Chondrocyte (in vitro differentiated cells): Measurements from ENCODE around the gene FGF12. TPM values are rescaled to one million over a fixed set of nuclear protein-coding genes. Genes with fewer than 3 reads are reported as not detected.

ENCODE experiments used
- DNase-seq: peaks from one replicate; pipeline ENCODE4 v3.0.0; 2021; ENCODE audit warnings: mixed read lengths, low spot score
- H3K27ac Mint-ChIP-seq: one replicate; pipeline ENCODE4 v1.8.0; 2021; ENCODE audit warnings: mild to moderate bottlenecking, moderate library complexity, mixed read lengths; ENCODE audit not compliant: unreplicated experiment
- H3K27me3 Mint-ChIP-seq: 2 replicates; pipeline ENCODE4 v1.8.0; 2021; ENCODE audit warnings: low read depth, mixed read lengths
- H3K36me3 Mint-ChIP-seq: 2 replicates; pipeline ENCODE4 v1.8.0; 2021; ENCODE audit warnings: low read depth, mixed read lengths
- H3K4me1 Mint-ChIP-seq: 2 replicates; pipeline ENCODE4 v1.8.0; 2021; ENCODE audit warnings: low read depth, mild to moderate bottlenecking, mixed read lengths
- H3K4me3 Mint-ChIP-seq: one replicate; pipeline ENCODE4 v1.8.0; 2021; ENCODE audit warnings: mild to moderate bottlenecking, moderate library complexity, mixed read lengths; ENCODE audit not compliant: unreplicated experiment
- H3K9me3 Mint-ChIP-seq: 2 replicates; pipeline ENCODE4 v1.8.0; 2021; ENCODE audit warnings: low read depth, mixed read lengths
- total RNA-seq: library from RNA; stranded (reverse); gene quantifications from 3 replicates; pipeline ENCODE4 v1.2.1, GENCODE V29; 2021
- TF ChIP-seq, protein P1 (sequence below): fragments of 200-600 bp; sonication (generic); IDR thresholded peaks from 2 replicates; pipeline ENCODE4 v1.5.0; 2021; ENCODE audit warnings: antibody characterized with exemption, mild to moderate bottlenecking, moderate library complexity

The FGF12 gene
- total RNA-seq, 1 donor from 2014 or later = 0.15 TPM

DNA sequence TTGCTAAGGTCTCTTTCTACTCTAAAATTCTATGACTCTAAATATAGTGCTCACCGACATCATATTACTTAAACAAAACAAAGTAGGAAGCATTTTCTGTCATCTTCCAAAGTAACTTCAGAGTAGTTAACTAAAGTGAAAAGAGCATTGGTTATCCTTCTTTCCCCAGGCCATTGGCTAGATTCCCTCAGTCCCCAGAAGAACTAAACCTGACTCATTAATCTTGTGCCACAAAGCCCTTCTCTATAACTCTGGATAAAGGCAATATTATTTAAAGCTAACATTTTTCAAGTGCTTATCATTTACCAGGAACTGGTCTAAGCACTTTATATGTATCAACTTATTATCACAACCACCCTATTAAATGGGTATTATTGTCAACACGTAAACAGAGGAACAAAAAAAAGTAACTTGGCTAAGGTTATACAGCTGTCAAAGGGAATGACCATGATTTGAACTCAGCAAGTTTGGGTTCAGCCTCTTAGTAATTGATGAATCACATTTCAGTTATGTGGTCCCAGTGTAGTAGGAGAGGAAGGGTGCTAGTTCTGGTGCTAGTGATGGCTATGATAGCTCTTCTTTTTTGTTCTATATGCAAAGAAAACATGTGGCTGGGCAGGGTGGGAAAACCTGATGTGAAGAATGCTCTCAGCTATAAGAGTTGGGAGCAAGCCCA, 304.9 kb downstream of the FGF12 start:
- no peak for DNase-seq
- no peak overlapping the region for H3K4me3 Mint-ChIP-seq
- TF ChIP-seq, protein P1, sequence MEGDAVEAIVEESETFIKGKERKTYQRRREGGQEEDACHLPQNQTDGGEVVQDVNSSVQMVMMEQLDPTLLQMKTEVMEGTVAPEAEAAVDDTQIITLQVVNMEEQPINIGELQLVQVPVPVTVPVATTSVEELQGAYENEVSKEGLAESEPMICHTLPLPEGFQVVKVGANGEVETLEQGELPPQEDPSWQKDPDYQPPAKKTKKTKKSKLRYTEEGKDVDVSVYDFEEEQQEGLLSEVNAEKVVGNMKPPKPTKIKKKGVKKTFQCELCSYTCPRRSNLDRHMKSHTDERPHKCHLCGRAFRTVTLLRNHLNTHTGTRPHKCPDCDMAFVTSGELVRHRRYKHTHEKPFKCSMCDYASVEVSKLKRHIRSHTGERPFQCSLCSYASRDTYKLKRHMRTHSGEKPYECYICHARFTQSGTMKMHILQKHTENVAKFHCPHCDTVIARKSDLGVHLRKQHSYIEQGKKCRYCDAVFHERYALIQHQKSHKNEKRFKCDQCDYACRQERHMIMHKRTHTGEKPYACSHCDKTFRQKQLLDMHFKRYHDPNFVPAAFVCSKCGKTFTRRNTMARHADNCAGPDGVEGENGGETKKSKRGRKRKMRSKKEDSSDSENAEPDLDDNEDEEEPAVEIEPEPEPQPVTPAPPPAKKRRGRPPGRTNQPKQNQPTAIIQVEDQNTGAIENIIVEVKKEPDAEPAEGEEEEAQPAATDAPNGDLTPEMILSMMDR = no peak
- no peaks in the 10 kb centered on the region for H3K9me3 Mint-ChIP-seq
- H3K4me1 Mint-ChIP-seq = no peaks in the 10 kb centered on the region
- no peak overlapping the region for H3K27ac Mint-ChIP-seq
- H3K27me3 Mint-ChIP-seq = peaks cover 15% of the 10 kb centered on the region
- H3K36me3 Mint-ChIP-seq = no peaks in the 10 kb centered on the region

- H3K4me1 Mint-ChIP-seq = no peaks in the 10 kb centered on the region
- peaks cover 12% of the 10 kb centered on the region for H3K27me3 Mint-ChIP-seq
- TF ChIP-seq, protein P1 = no peak
- no peak for DNase-seq
- no peak overlapping the region for H3K4me3 Mint-ChIP-seq
- H3K27ac Mint-ChIP-seq = no peak overlapping the region
- no peaks in the 10 kb centered on the region for H3K9me3 Mint-ChIP-seq
- H3K36me3 Mint-ChIP-seq = no peaks in the 10 kb centered on the region
Observed at GRCh38 chr3:192419312-192419711, 308.0 kb downstream of the FGF12 start.

DNA sequence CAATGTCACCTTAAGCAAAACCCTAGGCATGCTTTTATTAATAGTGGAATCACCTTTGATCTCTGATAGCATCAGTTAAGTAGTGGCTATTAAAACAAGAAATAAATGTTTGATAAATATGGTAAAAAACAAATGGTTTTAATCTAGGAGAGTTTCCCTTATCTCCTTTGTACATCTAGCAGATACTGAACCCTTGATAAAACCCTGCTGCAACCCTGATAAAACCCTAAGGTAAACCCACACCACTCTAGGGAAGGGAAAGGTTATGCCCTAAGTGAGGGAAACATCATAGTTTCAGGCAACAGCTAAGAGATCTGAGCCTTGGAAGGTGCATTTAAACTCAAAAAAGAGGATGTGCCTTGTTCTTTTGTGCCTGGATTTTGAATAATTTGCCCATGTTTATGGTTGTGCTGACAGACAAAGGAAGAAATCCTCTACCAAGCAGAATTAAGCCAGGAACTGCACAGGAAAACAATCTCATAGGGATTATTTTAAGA, 309.7 kb downstream of the FGF12 start:
- peaks cover 23% of the 10 kb centered on the region for H3K27me3 Mint-ChIP-seq
- no peak overlapping the region for H3K4me3 Mint-ChIP-seq
- peaks cover 3% of the 10 kb centered on the region for H3K9me3 Mint-ChIP-seq
- TF ChIP-seq, protein P1 = no peak
- H3K4me1 Mint-ChIP-seq = no peaks in the 10 kb centered on the region
- no peak overlapping the region for H3K27ac Mint-ChIP-seq
- no peaks in the 10 kb centered on the region for H3K36me3 Mint-ChIP-seq
- no peak for DNase-seq

GRCh38 chr3:192417017-192417416, 310.3 kb downstream of the FGF12 start:
- no peak overlapping the region for H3K27ac Mint-ChIP-seq
- H3K36me3 Mint-ChIP-seq = no peaks in the 10 kb centered on the region
- DNase-seq = no peak
- H3K4me1 Mint-ChIP-seq = no peaks in the 10 kb centered on the region
- TF ChIP-seq, protein P1 = no peak
- no peak overlapping the region for H3K4me3 Mint-ChIP-seq
- H3K9me3 Mint-ChIP-seq = peaks cover 3% of the 10 kb centered on the region
- peaks cover 27% of the 10 kb centered on the region for H3K27me3 Mint-ChIP-seq

DNA sequence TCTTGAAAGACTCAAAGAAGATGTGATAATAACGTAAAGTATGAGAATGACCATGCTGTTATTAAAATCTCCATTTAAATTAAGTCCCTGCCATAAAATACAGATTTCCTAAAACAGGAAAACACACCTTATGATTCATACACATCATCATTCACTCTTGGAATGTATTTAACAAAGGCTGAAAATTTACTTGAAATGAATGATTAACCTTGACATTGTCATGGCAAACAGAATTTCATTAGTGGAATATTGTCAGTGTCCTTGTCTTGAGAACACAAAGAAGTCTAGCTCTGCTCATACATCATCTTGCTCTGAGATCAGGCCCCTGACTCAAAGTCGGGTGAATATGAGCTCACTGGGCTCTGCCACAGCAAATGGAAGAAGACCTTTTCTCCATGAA, 313.9 kb downstream of the FGF12 start:
- Mint-ChIP-seq H3K4me3 (no peak overlapping the region), H3K9me3 (peaks cover 3% of the 10 kb centered on the region), H3K36me3 (no peaks in the 10 kb centered on the region), H3K4me1 (peaks cover 7% of the 10 kb centered on the region), H3K27me3 (peaks cover 47% of the 10 kb centered on the region), H3K27ac (no peak overlapping the region)
- no peak for DNase-seq
- TF ChIP-seq, protein P1 = no peak
